ENCODE measurements around the gene CASP12.

Gene CASP12

GRCh38 chr11:104837969-104838639 lies 60.2 kb downstream of the CASP12 start:
- no peak for DNase-seq (ENCODE audit: low spot score)

GRCh38 chr11:104836691-104837090 lies 61.6 kb downstream of the CASP12 start:
- no peak for DNase-seq (ENCODE audit: low spot score)

Measured in CD4-positive, alpha-beta T cell treated with Interleukin-2 at 100 ng/mL for 4 hours (primary cell).